MM.1S (cell line): Measurements from ENCODE around the gene SH3BP2.

Experiments
- DNase-seq: peaks from one replicate; pipeline ENCODE4 v3.0.0-alpha.2; 2015
- H2AFZ ChIP-seq: fragments of 300-600 bp; sonication (generic); 2 replicates; pipeline ENCODE4 v1.6.0; 2016; ENCODE audit warnings: antibody characterized with exemption, low read length
- H3F3A ChIP-seq: fragments of 300-600 bp; sonication (generic); 2 replicates; pipeline ENCODE4 v1.6.1; 2016; ENCODE audit warnings: mild to moderate bottlenecking, antibody characterized with exemption, low read length, moderate library complexity, mixed read lengths; ENCODE audit not compliant: insufficient read depth
- H3K27ac ChIP-seq: fragments of 300-600 bp; sonication (generic); 2 replicates; pipeline ENCODE4 v1.5.1; 2016; ENCODE audit warnings: mild to moderate bottlenecking, low read length
- H3K27me3 ChIP-seq: fragments of 300-600 bp; sonication (generic); replicated peaks from 2 replicates; pipeline ENCODE4 v1.6.0; 2016; ENCODE audit warnings: low read length; ENCODE audit not compliant: insufficient read depth
- H3K36me3 ChIP-seq: fragments of 300-600 bp; sonication (generic); replicated peaks from 2 replicates; pipeline ENCODE4 v1.6.1; 2016; ENCODE audit warnings: mild to moderate bottlenecking, low read length, mixed read lengths; ENCODE audit not compliant: insufficient read depth
- H3K4me1 ChIP-seq: fragments of 300-600 bp; sonication (generic); 2 replicates; pipeline ENCODE4 v1.6.1; 2016; ENCODE audit warnings: low read length, mixed read lengths
- H3K4me2 ChIP-seq: fragments of 300-600 bp; sonication (generic); 2 replicates; pipeline ENCODE4 v1.6.0; 2016; ENCODE audit warnings: low read depth, low read length
- H3K4me3 ChIP-seq: fragments of 300-600 bp; sonication (generic); 2 replicates; pipeline ENCODE4 v1.5.1; 2016; ENCODE audit warnings: low read length, mixed read lengths
- H3K79me2 ChIP-seq: fragments of 300-600 bp; sonication (generic); 2 replicates; pipeline ENCODE4 v1.6.1; 2016; ENCODE audit warnings: mixed run types, low read length, mixed read lengths
- H3K9ac ChIP-seq: fragments of 300-600 bp; sonication (generic); 2 replicates; pipeline ENCODE4 v1.6.1; 2016; ENCODE audit warnings: low read length, mixed read lengths
- H3K9me2 ChIP-seq: fragments of 300-600 bp; sonication (generic); replicated peaks from 2 replicates; pipeline ENCODE4 v1.6.1; 2016; ENCODE audit warnings: mild to moderate bottlenecking, low read length, mixed read lengths; ENCODE audit not compliant: insufficient read depth
- H3K9me3 ChIP-seq: fragments of 300-600 bp; sonication (generic); replicated peaks from 2 replicates; pipeline ENCODE4 v1.6.1; 2016; ENCODE audit warnings: mild to moderate bottlenecking, low read length, mixed read lengths; ENCODE audit not compliant: insufficient read depth
- H4K20me1 ChIP-seq: fragments of 300-600 bp; sonication (generic); 2 replicates; pipeline ENCODE4 v1.6.1; 2016; ENCODE audit warnings: mild to moderate bottlenecking, low read length, moderate library complexity, mixed read lengths; ENCODE audit not compliant: insufficient read depth
- EZH2 ChIP-seq: fragments of 300-600 bp; sonication (generic); optimal IDR thresholded peaks from 2 replicates; pipeline ENCODE3; 2017; ENCODE audit warnings: low read depth, mild to moderate bottlenecking, antibody characterized with exemption, low read length, mixed read lengths
- EZH2phosphoT487 ChIP-seq: fragments of 300-600 bp; sonication (generic); IDR thresholded peaks from 2 replicates; pipeline ENCODE4 v1.6.1; 2018; ENCODE audit warnings: antibody characterized with exemption, low read length
- TF ChIP-seq, protein P1 (sequence below): fragments of 300-600 bp; sonication (generic); IDR thresholded peaks from 2 replicates; pipeline ENCODE4 v1.5.1; 2016; ENCODE audit warnings: antibody characterized with exemption, low read length, mixed read lengths

SH3BP2 gene

DNA sequence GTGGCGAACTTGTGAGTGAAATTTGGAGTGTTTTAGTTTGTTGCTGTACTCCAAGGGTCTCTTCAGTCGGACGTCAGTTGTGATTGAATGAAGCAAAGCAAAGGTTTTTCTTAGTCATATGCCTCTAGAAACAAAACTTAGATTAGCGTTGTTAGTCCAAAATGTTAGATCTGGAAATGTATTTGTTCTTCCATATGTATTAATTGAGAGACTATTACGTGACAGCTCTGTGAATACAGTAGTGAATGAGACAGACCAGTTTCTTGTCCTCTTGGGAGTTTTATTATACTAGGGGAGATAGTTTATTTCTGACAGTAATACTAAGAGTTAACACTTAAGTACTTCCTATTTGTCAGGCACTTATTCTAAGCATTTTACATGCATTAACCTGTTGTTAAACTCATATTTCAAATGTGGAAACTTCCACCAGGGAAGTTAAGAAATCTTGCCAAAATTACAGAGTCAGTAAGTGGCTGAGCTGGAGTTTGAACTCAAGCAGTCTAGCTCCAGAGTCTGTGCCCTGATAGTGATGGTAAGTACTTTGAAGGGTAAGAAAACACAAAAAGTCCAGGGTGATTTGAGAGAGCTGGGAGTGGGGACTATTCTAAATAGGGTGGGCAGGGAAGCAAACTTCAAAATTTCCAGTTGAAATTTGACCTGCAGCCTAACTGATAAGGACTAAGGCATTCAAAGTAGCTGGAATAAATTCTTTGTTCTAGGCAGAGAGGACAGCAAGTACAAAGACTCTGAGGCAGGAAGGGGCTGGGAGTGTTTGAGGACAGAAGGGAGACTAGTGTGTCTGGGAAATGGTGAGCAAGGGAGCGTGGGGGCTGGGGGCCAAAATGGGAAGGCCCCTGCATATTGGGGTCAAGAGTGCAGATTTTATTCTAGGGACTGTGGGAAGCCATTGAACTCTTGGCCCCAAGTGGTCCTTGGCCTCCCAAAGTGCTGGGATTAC is 67.8 kb downstream of the SH3BP2 start:
- TF ChIP-seq, protein P1, sequence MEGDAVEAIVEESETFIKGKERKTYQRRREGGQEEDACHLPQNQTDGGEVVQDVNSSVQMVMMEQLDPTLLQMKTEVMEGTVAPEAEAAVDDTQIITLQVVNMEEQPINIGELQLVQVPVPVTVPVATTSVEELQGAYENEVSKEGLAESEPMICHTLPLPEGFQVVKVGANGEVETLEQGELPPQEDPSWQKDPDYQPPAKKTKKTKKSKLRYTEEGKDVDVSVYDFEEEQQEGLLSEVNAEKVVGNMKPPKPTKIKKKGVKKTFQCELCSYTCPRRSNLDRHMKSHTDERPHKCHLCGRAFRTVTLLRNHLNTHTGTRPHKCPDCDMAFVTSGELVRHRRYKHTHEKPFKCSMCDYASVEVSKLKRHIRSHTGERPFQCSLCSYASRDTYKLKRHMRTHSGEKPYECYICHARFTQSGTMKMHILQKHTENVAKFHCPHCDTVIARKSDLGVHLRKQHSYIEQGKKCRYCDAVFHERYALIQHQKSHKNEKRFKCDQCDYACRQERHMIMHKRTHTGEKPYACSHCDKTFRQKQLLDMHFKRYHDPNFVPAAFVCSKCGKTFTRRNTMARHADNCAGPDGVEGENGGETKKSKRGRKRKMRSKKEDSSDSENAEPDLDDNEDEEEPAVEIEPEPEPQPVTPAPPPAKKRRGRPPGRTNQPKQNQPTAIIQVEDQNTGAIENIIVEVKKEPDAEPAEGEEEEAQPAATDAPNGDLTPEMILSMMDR: no peak
- no peak for TF ChIP-seq EZH2phosphoT487
- TF ChIP-seq EZH2: no peak
- Histone ChIP-seq H3F3A (peaks cover 12% of the 10 kb centered on the region), H3K9me2 (no peaks in the 10 kb centered on the region), H3K36me3 (peaks cover 3% of the 10 kb centered on the region; the same call in 1 of the 2 replicates), H4K20me1 (peaks cover 32% of the 10 kb centered on the region), H3K9ac (no peak overlapping the region), H3K4me1 (peaks cover 22% of the 10 kb centered on the region), H3K79me2 (peaks cover 96% of the 10 kb centered on the region), H3K9me3 (no peaks in the 10 kb centered on the region), H3K27ac (no peak overlapping the region), H3K4me3 (no peak overlapping the region), H2AFZ (no peak overlapping the region), H3K4me2 (no peak overlapping the region), H3K27me3 (no peaks in the 10 kb centered on the region)
- DNase-seq: no peak

- TF ChIP-seq EZH2phosphoT487 (no peak), EZH2 (no peak)
- TF ChIP-seq, protein P1: no peak
- H3K9ac ChIP-seq: no peak overlapping the region
- peak overlapping the region; percentile 5; the same call in 1 of the 2 replicates for H3K27ac ChIP-seq
- H3K27me3 ChIP-seq: no peaks in the 10 kb centered on the region
- H3F3A ChIP-seq: peaks cover 12% of the 10 kb centered on the region
- peaks cover 32% of the 10 kb centered on the region for H4K20me1 ChIP-seq
- H3K4me1 ChIP-seq: peaks cover 22% of the 10 kb centered on the region
- H3K79me2 ChIP-seq: peaks cover 98% of the 10 kb centered on the region
- H3K36me3 ChIP-seq: peaks cover 3% of the 10 kb centered on the region; the same call in 1 of the 2 replicates
- DNase-seq: no peak
- no peak overlapping the region for H3K4me3 ChIP-seq
- no peaks in the 10 kb centered on the region for H3K9me2 ChIP-seq
- no peaks in the 10 kb centered on the region for H3K9me3 ChIP-seq
- H2AFZ ChIP-seq: no peak overlapping the region
- H3K4me2 ChIP-seq: peak overlapping the region; percentile 40
Observed at GRCh38 chr4:2861631-2862436, 68.9 kb downstream of the SH3BP2 start.

- Histone ChIP-seq H2AFZ (no peak overlapping the region), H3K27me3 (no peaks in the 10 kb centered on the region), H3K4me1 (peaks cover 22% of the 10 kb centered on the region), H3K79me2 (peaks cover 98% of the 10 kb centered on the region), H3K9me3 (no peaks in the 10 kb centered on the region), H3K27ac (no peak overlapping the region; the same call in 1 of the 2 replicates), H3K36me3 (peaks cover 3% of the 10 kb centered on the region; the same call in 1 of the 2 replicates), H4K20me1 (peaks cover 32% of the 10 kb centered on the region), H3K4me2 (peak overlapping the region; percentile 40), H3K4me3 (no peak overlapping the region), H3F3A (peaks cover 12% of the 10 kb centered on the region), H3K9ac (no peak overlapping the region), H3K9me2 (no peaks in the 10 kb centered on the region)
- DNase-seq: no peak
- TF ChIP-seq EZH2phosphoT487 (no peak), EZH2 (no peak)
- TF ChIP-seq, protein P1: no peak
Observed at GRCh38 chr4:2862528-2862927, 69.6 kb downstream of the SH3BP2 start.
